CD4-positive, alpha-beta T cell (primary cell): ENCODE data around the gene CASR. TPM values are rescaled to one million over a fixed set of nuclear protein-coding genes. Genes with fewer than 3 reads are reported as not detected.
A peak's percentile ranks its signal among the peaks of the same experiment; 100 is the strongest.

Source experiments
- ATAC-seq: fragments of 200-7000 bp; cut with Tn5 transposase; one replicate; pipeline ENCODE4 v1.10.0; 2022; ENCODE audit warnings: mild to moderate bottlenecking; ENCODE audit not compliant: poor library complexity
- CTCF ChIA-PET: fragments of 350-600 bp; sonication (Branson Sonifier 250); formaldehyde crosslinking; loops from one replicate; lab custom pipeline; 2021; ENCODE audit warnings: antibody characterized with exemption, inconsistent platforms; lab: Charles Lee
- POLR2A ChIA-PET: fragments of 350-600 bp; sonication (Branson Sonifier 250); formaldehyde crosslinking; loops from one replicate; lab custom pipeline; 2021; ENCODE audit warnings: antibody characterized with exemption, inconsistent platforms; lab: Charles Lee
- DNase-seq, 14 experiments: peaks; one replicate each; pipeline ENCODE4 v3.0.0-alpha.2; 2013 to 2020; ENCODE audit warnings: mixed read lengths in 2 of 14
- H3K27ac ChIP-seq, 2 donors: one replicate each; pipeline versions ENCODE4 v1.5.1 to v1.7.0; 2013; ENCODE audit warnings: low read length in 2 of 2, low read depth in 1 of 2, mild to moderate bottlenecking in 1 of 2
- H3K27me3 ChIP-seq, 2 experiments: 1 replicate in 1 of 2; 2 replicates in 1 of 2; pipeline versions ENCODE4 v1.6.1 to v1.7.0; 2013; ENCODE audit warnings: low read length in 2 of 2, control low read depth in 1 of 2, mild to moderate bottlenecking in 1 of 2, moderate library complexity in 1 of 2; ENCODE audit not compliant: insufficient read depth in 2 of 2, control insufficient read depth in 1 of 2
- H3K36me3 ChIP-seq: one replicate; pipeline ENCODE4 v1.6.1; 2013; ENCODE audit warnings: low read length, control low read depth; ENCODE audit not compliant: insufficient read depth
- H3K4me1 ChIP-seq: one replicate; pipeline ENCODE4 v1.6.1; 2013; ENCODE audit warnings: low read length, control low read depth; ENCODE audit not compliant: insufficient read depth
- H3K4me3 ChIP-seq: one replicate; pipeline ENCODE4 v1.5.1; 2013; ENCODE audit warnings: mild to moderate bottlenecking, low read length, moderate library complexity
- H3K9me3 ChIP-seq, 2 experiments: 1 replicate in 1 of 2; 2 replicates in 1 of 2; pipeline versions ENCODE4 v1.6.1 to v1.7.0; 2013; ENCODE audit warnings: low read length in 2 of 2, mild to moderate bottlenecking in 2 of 2, control low read depth in 1 of 2, moderate library complexity in 1 of 2; ENCODE audit not compliant: control insufficient read depth in 1 of 2, insufficient read depth in 1 of 2
- H3K27ac Mint-ChIP-seq: one replicate; pipeline ENCODE4 v1.8.0; 2020; ENCODE audit warnings: mixed read lengths
- H3K27me3 Mint-ChIP-seq: one replicate; pipeline ENCODE4 v1.8.0; 2021; ENCODE audit warnings: mixed read lengths
- H3K36me3 Mint-ChIP-seq: one replicate; pipeline ENCODE4 v1.8.0; 2021; ENCODE audit warnings: low read depth, mixed read lengths
- H3K4me1 Mint-ChIP-seq: one replicate; pipeline ENCODE4 v1.8.0; 2021; ENCODE audit warnings: low read depth, mixed read lengths
- H3K4me3 Mint-ChIP-seq: one replicate; pipeline ENCODE4 v1.8.0; 2020; ENCODE audit warnings: mild to moderate bottlenecking, mixed read lengths
- H3K9me3 Mint-ChIP-seq: one replicate; pipeline ENCODE4 v1.8.0; 2020; ENCODE audit warnings: mixed read lengths
- intact Hi-C, 2 experiments: fragments of 100-400 bp; cut with DNase I in 1 of 2; cut with micrococcal nuclease in 1 of 2; formaldehyde crosslinking; loops; one replicate each; pipeline versions ENCODE4 v1.15.1 to v1.9.0; 2023 to 2025; cut with DNase I, micrococcal nuclease
- total RNA-seq, 174 experiments: library from RNA in 2 of 174; stranded (reverse) in 2 of 174; gene quantifications; one replicate each; pipeline ENCODE4 v1.2.3 and lab custom pipeline; 2021 to 2026
- TF ChIP-seq, protein P1 (sequence below): fragments of 200-600 bp; IDR thresholded peaks from one replicate; pipeline ENCODE4 v1.8.0; 2022; ENCODE audit warnings: antibody characterized with exemption, mild to moderate bottlenecking

Gene CASR
- total RNA-seq, 2 experiments from 2014 or later: 0.03 TPM

DNA sequence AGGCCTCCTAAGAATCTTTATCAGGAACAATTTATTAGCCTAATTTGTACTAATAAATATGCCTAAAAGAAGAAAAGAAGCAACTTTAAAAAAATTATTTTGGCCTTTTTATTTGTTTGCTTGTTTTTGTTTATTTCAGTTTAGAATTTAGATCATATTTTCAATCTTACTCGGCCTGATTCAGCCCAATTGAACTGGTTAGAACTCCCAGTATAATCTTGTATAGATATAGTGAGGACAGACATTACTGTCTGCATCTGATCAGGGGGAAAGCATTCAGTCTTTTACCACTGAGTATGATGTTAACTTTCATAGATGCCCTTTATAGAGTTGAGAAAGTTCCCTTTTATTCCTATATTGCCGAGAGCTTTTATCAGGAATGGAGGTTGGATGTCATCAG is 85.6 kb downstream of the CASR start:
- CTCF ChIA-PET: no interaction called here
- intact Hi-C loops: no loop called here
- Histone ChIP-seq H3K4me3 (no peak overlapping the region), H3K36me3 (no peaks in the 10 kb centered on the region), H3K27ac (no peak overlapping the region), H3K4me1 (peaks cover 16% of the 10 kb centered on the region), H3K27me3 (no peaks in the 10 kb centered on the region), H3K9me3 (no peaks in the 10 kb centered on the region)
- Mint-ChIP-seq H3K27ac (no peak overlapping the region), H3K36me3 (no peaks in the 10 kb centered on the region), H3K27me3 (peaks cover 5% of the 10 kb centered on the region), H3K4me3 (no peak overlapping the region), H3K4me1 (peaks cover 31% of the 10 kb centered on the region), H3K9me3 (no peaks in the 10 kb centered on the region)
- no peak for DNase-seq
- ATAC-seq: no peak
- TF ChIP-seq, protein P1, sequence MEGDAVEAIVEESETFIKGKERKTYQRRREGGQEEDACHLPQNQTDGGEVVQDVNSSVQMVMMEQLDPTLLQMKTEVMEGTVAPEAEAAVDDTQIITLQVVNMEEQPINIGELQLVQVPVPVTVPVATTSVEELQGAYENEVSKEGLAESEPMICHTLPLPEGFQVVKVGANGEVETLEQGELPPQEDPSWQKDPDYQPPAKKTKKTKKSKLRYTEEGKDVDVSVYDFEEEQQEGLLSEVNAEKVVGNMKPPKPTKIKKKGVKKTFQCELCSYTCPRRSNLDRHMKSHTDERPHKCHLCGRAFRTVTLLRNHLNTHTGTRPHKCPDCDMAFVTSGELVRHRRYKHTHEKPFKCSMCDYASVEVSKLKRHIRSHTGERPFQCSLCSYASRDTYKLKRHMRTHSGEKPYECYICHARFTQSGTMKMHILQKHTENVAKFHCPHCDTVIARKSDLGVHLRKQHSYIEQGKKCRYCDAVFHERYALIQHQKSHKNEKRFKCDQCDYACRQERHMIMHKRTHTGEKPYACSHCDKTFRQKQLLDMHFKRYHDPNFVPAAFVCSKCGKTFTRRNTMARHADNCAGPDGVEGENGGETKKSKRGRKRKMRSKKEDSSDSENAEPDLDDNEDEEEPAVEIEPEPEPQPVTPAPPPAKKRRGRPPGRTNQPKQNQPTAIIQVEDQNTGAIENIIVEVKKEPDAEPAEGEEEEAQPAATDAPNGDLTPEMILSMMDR: no peak
- POLR2A ChIA-PET: no interaction called here

DNA sequence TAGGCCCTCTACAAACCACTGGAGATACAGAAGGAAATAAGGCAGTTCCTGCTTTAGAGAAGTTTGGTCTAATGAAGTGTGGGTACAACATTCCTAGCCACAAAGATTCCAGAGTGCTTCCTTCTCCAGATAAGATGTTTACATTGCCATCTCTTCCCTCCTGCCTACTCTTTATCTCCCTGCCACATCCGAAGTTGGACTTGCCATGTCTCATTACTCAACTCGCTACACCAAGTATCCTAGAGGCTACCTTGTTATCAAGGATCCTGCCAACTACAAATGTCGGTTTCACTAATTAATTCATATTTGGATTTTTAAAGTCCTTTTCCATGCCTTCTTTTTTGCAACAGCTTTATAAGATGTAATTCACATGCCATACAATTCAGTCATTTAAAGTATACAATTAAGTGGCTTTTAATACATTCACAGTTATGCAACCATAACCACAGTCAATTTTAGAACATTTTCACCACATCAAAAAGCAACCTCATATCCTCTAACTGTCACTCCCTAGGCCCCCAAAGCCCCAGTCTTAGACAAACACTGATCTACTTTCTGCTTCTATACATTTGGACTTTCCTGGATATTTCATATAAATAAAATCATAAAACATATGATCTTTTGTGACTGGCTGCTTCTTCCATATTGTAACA is 87.9 kb downstream of the CASR start:
- Mint-ChIP-seq H3K27ac (peak overlapping the region; percentile 27), H3K4me1 (peaks cover 35% of the 10 kb centered on the region), H3K9me3 (no peaks in the 10 kb centered on the region), H3K4me3 (peak overlapping the region; percentile 52), H3K36me3 (no peaks in the 10 kb centered on the region), H3K27me3 (no peaks in the 10 kb centered on the region)
- CTCF ChIA-PET: no interaction called here
- H3K4me1 ChIP-seq: peaks cover 18% of the 10 kb centered on the region
- no peaks in the 10 kb centered on the region for H3K27me3 ChIP-seq
- ATAC-seq: peak; percentile 92
- TF ChIP-seq, protein P1: no peak
- peak in 3 of 14 experiments; percentile 60 to 79 (median 61) for DNase-seq
- H3K36me3 ChIP-seq: no peaks in the 10 kb centered on the region
- no peak overlapping the region for H3K4me3 ChIP-seq
- intact Hi-C loops: no loop called here
- H3K9me3 ChIP-seq: no peaks in the 10 kb centered on the region
- POLR2A ChIA-PET: no interaction called here
- H3K27ac ChIP-seq: no peak overlapping the region

DNA sequence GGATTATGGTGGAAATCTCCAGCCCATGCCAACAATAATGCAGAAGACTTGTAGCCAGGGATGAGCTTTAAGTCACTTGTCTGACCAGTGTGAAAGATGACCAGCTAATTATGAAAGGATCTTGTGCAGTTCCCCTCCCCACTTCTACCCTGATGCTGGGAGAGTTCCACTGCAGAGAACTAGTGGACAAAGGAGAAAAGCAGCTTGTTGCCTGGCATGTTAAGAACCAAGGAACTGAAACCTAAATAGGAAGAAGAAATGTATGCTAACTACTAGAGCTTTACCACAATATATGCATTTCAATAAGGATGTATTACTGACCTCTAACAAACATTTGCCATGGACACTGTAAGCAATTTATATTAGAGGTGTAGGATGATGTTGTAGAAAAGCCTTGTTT is 89.4 kb downstream of the CASR start:
- Mint-ChIP-seq H3K4me3 (no peak overlapping the region), H3K27ac (no peak overlapping the region), H3K27me3 (no peaks in the 10 kb centered on the region), H3K9me3 (no peaks in the 10 kb centered on the region), H3K4me1 (peaks cover 35% of the 10 kb centered on the region), H3K36me3 (no peaks in the 10 kb centered on the region)
- ATAC-seq (no peak), DNase-seq (no peak)
- H3K36me3 ChIP-seq: no peaks in the 10 kb centered on the region
- peaks cover 18% of the 10 kb centered on the region for H3K4me1 ChIP-seq
- intact Hi-C loops: no loop called here
- ChIA-PET CTCF (no interaction called here), POLR2A (interaction anchor here (0.9 kb wide), 1 partner anchor 27 kb away, joined by 3 read pairs; no protein-coding TSS in a partner anchor)
- H3K27ac ChIP-seq: no peak overlapping the region
- TF ChIP-seq, protein P1: no peak
- H3K27me3 ChIP-seq: no peaks in the 10 kb centered on the region
- H3K4me3 ChIP-seq: no peak overlapping the region
- H3K9me3 ChIP-seq: no peaks in the 10 kb centered on the region
